Activated CD4-positive, alpha-beta T cell treated with anti-CD3 and anti-CD28 coated beads for 1 hour (primary cell): ENCODE measurements around the gene MDFIC.

Experiments used
- DNase-seq: peaks from one replicate; pipeline ENCODE4 v3.0.0-alpha.2; 2020

MDFIC gene

DNA sequence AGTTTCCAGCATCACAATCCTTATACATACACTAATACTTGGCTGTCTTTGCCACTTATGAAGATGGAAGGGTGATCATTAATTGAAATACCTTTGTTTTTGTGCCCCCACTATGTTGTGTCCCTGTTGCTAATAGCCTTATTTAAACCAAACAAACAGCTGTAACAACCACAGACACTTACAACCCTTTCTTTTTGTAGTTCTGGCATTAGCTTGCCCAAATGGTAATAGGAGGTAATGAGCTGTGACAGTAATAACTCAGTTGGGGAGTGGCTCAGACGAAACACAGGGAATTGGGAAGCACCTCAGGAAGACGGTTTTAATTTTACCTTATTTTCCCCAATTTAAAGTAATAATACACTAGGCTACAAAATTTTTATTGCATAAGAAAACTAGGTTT, 83.4 kb downstream of the MDFIC start:
- no peak for DNase-seq

GRCh38 chr7:115005953-115006352, 84.1 kb downstream of the MDFIC start:
- no peak for DNase-seq

DNA sequence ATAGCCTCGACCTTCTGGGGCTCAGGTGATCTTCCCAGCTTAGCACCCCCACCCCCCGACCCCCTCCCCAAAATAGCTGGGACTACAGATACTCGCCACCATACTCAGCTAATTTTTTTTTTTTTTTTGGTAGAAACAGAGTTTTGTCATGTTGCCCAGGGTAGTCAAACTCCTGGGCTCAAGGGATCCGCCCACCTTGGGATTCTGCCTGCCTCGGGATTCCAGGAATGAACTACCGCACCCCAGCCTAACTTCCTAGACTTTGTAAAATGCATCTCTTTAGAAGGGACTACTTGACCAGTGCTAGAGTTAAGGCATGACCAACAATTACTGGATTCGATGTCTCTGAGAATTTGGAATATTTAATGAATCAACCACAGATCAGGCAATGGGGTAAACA, 85.9 kb downstream of the MDFIC start:
- no peak for DNase-seq

GRCh38 chr7:115008465-115009114, 86.7 kb downstream of the MDFIC start:
- no peak for DNase-seq

- DNase-seq, result no peak
Measured at GRCh38 chr7:115009139-115009538, 87.2 kb downstream of the MDFIC start.

GRCh38 chr7:115009736-115010440, 88.0 kb downstream of the MDFIC start:
- no peak for DNase-seq

- no peak for DNase-seq
Measured at GRCh38 chr7:115010441-115010820, 88.5 kb downstream of the MDFIC start.

GRCh38 chr7:115013886-115014285, 92.0 kb downstream of the MDFIC start:
- no peak for DNase-seq

- DNase-seq, result no peak
Measured at GRCh38 chr7:115014794-115015193, 92.9 kb downstream of the MDFIC start.

DNA sequence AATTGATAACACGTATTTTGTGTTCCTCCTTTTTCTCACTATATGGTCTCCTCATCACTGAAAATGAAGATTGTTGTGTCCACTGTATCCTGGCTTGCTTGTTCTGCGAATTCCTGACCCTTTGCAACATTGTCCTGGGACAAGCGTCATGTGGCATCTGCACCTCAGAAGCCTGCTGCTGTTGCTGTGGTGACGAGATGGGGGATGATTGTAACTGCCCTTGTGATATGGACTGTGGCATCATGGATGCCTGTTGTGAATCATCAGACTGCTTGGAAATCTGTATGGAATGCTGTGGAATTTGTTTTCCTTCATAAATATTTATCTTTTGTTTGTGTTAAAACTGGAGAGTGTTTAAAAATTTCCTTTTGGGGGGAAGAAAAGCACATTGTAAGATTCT, 93.7 kb downstream of the MDFIC start:
- DNase-seq, result no peak

DNA sequence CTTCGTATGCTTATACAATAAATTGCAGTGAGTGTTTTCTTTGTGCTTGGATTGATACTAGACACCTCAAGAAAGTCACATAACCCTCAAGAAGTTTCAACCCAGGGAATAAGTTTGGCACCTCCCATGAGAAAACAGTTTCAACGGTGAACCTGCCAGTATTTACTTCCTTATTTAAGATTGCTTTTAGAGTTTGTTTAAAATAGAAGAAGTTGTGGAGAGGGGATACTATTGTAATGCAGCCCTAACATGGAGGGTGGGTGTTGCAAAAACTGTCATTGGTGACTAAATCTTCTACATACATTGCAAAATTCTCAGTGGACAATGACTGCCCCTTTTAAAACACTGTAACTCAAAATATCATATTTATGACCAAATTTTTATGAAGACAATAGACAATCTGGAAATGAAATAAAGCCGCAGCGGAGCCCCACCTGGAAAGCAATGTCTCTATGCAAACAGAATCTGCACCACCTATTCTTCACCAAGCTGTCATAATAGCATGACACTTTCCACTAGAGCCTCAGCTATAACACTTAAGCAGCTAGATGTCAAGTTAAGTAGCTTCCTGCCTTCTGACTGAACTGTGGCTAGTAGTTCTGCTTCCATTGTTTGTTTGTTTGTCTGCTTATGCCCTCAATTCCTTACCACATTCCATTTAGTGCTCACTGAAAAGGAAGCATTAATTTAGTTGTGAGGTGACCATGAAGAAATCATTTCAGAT, 98.2 kb downstream of the MDFIC start:
- DNase-seq, result no peak

DNA sequence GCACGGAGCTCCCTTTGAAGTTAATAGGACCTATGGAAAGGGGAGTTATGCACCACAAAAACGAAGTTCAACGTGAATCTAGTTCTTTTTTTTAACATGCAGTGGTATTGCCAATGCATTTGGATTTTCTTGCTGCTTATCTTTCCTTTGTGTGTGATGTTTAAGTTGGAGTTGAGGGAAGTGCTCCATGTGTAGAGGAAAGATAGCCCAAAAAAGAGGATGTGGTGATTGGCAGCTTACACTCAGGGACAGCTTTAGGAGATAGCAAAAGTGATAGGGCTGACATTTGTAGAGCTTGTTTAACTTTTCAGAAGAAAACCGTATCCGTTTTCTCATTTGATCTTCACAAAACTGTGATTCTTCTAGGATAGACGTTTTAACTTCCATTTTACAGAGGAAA, 101.3 kb downstream of the MDFIC start:
- DNase-seq, result no peak

- no peak for DNase-seq
Measured at GRCh38 chr7:115024276-115024675, 102.4 kb downstream of the MDFIC start.

- DNase-seq, result no peak
Measured at GRCh38 chr7:115032715-115033703, 111.1 kb downstream of the MDFIC start.

- no peak for DNase-seq
Measured at GRCh38 chr7:115033917-115034459, 112.1 kb downstream of the MDFIC start.

DNA sequence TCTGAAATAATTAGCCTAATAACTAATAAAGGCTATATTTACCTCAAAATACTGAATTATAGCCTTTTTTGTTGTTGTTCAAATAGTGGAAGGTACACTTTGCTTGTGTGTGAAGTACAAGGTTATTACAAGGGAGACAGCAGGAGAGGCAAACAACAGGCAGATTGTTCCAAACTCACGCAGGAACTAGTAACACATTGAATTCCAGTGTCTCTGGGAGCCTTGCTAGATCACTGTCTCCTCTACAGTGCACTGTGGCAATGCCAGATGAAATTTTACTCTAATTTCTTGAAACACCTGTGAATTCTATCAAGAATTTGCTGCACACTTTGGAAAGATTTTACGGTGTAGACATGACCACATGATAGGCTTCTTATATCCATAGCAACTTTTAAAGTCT, 112.6 kb downstream of the MDFIC start:
- no peak for DNase-seq

DNA sequence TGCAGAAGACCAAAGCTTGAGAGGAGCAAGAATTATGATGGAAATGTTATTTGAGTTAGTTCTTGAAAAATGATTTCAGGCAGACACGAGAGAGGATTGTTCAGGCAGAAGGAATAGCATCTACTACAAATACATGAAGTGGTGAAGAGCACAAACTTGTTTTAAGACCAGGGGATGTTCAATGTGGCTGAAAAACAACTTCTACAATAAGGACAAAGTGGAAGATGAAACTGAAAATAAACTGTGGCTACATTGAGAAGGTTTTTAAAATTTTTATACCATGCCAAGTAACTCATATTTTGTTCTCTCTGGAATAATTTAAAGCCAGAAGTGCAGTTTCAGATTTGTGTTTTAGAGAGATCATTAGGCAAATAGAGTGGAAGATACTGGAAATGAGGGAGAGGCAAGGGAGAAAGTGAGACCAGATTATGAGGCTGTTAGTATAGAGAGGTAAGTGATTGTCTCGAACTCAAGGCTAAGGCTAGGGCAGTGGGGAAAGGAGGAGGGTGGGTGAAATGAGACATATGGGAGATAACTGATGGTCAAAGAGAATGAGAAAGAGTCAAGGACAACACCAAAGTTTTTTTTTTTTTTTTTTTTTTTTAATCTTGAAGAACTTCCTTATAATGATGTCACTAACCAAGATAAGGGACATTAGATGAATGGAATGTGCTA, 115.4 kb downstream of the MDFIC start:
- DNase-seq, result no peak

DNA sequence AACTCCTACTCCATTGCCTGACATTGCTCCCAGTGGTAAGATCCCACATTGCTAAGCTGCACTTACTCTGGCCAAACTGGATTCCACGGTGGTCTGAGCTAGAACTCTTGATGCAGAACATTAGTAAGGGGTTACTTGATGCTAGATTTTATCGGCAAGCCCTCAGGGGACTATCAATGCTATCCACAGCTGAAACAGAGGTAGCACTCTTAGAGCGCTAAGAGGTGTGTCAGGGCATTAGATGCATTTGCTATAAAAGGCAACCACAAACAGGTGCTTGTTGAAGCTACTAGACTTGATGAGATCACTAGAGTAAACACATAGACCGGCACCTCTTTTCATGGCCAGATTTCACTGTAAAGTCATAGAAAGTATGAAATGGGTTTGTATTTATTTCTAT, 116.3 kb downstream of the MDFIC start:
- DNase-seq, result no peak

DNA sequence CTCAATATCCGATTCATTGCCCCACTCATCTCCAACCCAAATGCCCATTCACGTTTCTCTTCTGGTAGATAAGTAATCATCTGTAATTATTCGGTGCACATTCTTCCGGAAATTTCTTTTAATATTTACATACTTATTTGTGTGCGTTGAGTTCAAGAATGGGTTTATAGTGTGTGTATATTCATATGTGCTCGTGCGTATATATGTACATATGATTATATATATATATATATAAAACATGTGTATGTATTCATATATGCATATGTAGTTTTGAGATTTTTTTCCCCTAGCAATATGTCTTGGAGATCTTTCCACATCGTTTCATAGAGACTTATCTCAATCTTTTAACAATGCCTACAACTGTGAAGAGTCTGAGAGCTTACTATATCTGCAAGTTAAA, 118.2 kb downstream of the MDFIC start:
- DNase-seq, result no peak

DNA sequence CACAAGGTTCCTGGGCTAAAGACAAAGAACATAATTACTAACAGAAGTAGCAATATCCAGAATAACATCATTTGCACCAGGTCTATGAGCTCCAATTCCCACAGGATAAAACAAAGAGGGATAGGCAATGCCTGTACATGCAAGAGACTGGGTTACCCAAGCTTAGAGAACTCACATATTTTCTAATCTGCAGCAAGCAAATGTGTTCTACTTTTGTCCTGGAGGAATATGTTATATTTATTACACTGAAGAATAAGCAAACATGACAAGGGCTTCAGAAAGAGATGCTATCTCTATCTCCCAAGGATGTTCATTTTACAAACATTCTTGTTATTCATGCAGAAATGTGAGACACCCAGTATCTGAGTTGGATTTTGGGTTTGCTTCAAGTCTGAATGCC, 118.6 kb downstream of the MDFIC start:
- DNase-seq, result no peak

DNA sequence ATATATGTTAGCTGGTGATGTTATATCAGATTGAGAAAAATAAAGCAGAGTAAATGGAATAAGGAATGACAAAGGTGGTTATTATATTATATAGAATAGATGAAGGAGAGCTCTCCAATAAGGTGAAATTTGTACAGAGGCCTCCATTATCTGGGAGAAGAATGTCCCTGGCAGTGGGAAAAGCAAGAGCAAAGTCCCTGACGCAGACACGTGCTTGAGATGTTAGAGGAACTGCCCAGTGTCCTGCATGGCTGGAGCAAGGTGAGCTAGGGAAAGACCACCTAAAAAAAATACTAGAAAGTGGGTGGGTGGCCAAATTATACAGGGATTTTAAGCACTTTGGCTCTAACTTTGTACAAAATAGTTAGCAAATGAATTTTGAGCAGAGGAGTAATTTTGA, 120.7 kb downstream of the MDFIC start:
- no peak for DNase-seq

DNA sequence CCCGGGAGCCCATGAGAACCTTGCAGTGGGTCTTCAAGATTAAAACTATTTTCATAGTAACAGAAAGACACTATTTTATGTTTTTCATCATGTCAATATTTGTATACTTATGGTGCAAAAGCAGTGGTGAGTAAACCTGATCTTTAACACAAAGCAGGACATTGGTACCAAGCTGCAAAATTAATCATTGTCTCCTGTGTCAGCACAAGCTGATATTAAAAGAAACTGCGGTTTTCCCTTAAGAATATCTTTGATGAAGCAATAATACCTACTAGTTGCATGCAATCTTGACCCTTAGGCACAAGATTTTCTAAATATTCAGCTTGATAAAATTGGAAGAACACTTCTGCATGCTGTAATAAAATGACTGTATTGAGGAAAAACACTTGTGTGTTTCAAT, 121.7 kb downstream of the MDFIC start:
- no peak for DNase-seq
